Activated CD8-positive, alpha-beta T cell treated with anti-CD3 and anti-CD28 coated beads for 36 hours (primary cell): ENCODE results near the gene HBG1. TPM values are rescaled to one million over a fixed set of nuclear protein-coding genes. Genes with fewer than 3 reads are reported as not detected.

Experiments
- ATAC-seq: fragments of 200-7000 bp; cut with Tn5 transposase; one replicate; pipeline ENCODE4 v1.10.0; 2021; ENCODE audit warnings: mild to moderate bottlenecking, moderate library complexity
- CTCF ChIA-PET: fragments of 350-600 bp; sonication (Branson Sonifier 250); formaldehyde crosslinking; loops from one replicate; lab custom pipeline; 2021; ENCODE audit warnings: antibody characterized with exemption; lab: Charles Lee
- POLR2A ChIA-PET: fragments of 350-600 bp; sonication (Branson Sonifier 250); formaldehyde crosslinking; loops from one replicate; lab custom pipeline; 2021; ENCODE audit warnings: antibody characterized with exemption; lab: Charles Lee
- DNase-seq: peaks from one replicate; pipeline ENCODE4 v3.0.0-alpha.2; 2020
- H3K27ac Mint-ChIP-seq: one replicate; pipeline ENCODE4 v1.8.0; 2021; ENCODE audit warnings: mild to moderate bottlenecking, mixed read lengths
- H3K27me3 Mint-ChIP-seq: one replicate; pipeline ENCODE4 v1.8.0; 2021; ENCODE audit warnings: mixed read lengths
- H3K36me3 Mint-ChIP-seq: one replicate; pipeline ENCODE4 v1.8.0; 2021; ENCODE audit warnings: low read depth, mixed read lengths
- H3K4me1 Mint-ChIP-seq: one replicate; pipeline ENCODE4 v1.8.0; 2021; ENCODE audit warnings: low read depth, mixed read lengths
- H3K4me3 Mint-ChIP-seq: one replicate; pipeline ENCODE4 v1.8.0; 2021; ENCODE audit warnings: mild to moderate bottlenecking, moderate library complexity, mixed read lengths
- H3K9me3 Mint-ChIP-seq: one replicate; pipeline ENCODE4 v1.8.0; 2021; ENCODE audit warnings: mixed read lengths
- intact Hi-C: fragments of 100-400 bp; cut with micrococcal nuclease; formaldehyde crosslinking; loops from one replicate; pipeline ENCODE4 v1.10.0; 2022
- total RNA-seq, 2 experiments: library from RNA; stranded (reverse); gene quantifications; one replicate each; pipeline ENCODE4 v1.2.3, GENCODE V29; 2021
- TF ChIP-seq, protein P1 (sequence below): fragments of 200-600 bp; IDR thresholded peaks from one replicate; pipeline ENCODE4 v1.8.0; 2022; ENCODE audit warnings: antibody characterized with exemption, mild to moderate bottlenecking

Gene HBG1
- total RNA-seq, 2 experiments from 2014 or later = not detected

DNA sequence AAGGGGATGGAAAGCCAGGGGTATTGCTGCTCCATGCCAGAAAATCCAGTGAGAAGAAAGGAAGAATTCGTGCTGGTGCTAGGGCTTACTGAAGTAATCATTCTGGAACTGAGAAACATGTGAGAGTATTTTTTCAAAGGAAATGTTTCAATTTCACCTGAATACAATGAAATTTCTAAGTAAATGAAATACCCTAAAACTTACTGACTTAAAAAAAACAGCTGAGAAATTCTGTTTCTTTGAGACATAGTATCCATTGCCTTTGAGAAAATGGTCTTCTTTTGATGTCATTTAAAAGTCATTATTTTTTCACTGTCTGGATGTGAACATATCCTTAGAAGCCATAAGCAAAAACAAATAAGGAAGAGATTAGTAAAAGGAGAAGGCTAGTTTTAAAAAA lies 49.1 kb downstream of the HBG1 start, which contains the start of gene OR51V1:
Gene OR51V1, minus strand, starts transcription at position 101 of the 400 bp plus-strand sequence. Its CDS starts 0 bp downstream, at position 101.
- Mint-ChIP-seq H3K4me3 (no peak within 1 kb of the TSS), H3K27ac (no peak within 1 kb of the TSS), H3K27me3 (peaks cover 1% of the 10 kb centered on the region), H3K4me1 (no peaks in the 10 kb centered on the region), H3K36me3 (no peaks in the 10 kb centered on the region), H3K9me3 (no peaks in the 10 kb centered on the region)
- DNase-seq = no peak
- intact Hi-C loops = no loop called here
- ChIA-PET POLR2A (no interaction called here), CTCF (no interaction called here)
- TF ChIP-seq, protein P1, sequence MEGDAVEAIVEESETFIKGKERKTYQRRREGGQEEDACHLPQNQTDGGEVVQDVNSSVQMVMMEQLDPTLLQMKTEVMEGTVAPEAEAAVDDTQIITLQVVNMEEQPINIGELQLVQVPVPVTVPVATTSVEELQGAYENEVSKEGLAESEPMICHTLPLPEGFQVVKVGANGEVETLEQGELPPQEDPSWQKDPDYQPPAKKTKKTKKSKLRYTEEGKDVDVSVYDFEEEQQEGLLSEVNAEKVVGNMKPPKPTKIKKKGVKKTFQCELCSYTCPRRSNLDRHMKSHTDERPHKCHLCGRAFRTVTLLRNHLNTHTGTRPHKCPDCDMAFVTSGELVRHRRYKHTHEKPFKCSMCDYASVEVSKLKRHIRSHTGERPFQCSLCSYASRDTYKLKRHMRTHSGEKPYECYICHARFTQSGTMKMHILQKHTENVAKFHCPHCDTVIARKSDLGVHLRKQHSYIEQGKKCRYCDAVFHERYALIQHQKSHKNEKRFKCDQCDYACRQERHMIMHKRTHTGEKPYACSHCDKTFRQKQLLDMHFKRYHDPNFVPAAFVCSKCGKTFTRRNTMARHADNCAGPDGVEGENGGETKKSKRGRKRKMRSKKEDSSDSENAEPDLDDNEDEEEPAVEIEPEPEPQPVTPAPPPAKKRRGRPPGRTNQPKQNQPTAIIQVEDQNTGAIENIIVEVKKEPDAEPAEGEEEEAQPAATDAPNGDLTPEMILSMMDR = no peak
- ATAC-seq = no peak

DNA sequence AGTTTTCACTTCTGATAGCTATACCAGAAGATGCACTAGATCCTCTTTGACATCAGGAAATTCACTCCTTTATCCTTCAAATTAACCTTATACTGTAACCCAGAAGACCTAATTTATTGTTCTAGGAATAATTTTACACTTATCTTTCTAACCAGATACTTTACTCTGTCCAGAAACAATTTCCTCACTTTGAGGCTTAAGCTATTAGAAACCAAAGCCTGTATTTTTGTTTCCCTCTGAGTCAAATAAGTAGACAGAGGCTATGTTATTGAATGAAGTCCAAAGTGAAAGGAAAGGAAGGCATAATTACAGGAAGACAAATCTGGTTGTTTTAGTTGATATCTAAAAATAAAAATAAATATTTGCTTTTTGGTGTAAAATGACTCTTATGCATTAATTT lies 51.4 kb downstream of the HBG1 start:
- H3K4me1 Mint-ChIP-seq = no peaks in the 10 kb centered on the region
- TF ChIP-seq, protein P1 = no peak
- no peaks in the 10 kb centered on the region for H3K36me3 Mint-ChIP-seq
- no peak overlapping the region for H3K4me3 Mint-ChIP-seq
- H3K9me3 Mint-ChIP-seq = peaks cover 3% of the 10 kb centered on the region
- ChIA-PET POLR2A (no interaction called here), CTCF (no interaction called here)
- H3K27ac Mint-ChIP-seq = no peak overlapping the region
- DNase-seq = no peak
- H3K27me3 Mint-ChIP-seq = no peaks in the 10 kb centered on the region
- intact Hi-C loops = no loop called here
- ATAC-seq = no peak

Other genes with a start within 250 kb of the HBG1 start
- gene OR52J3, start 203.3 kb downstream of the HBG1 start, total RNA-seq = not detected
- gene OR52E2, start 190.2 kb downstream of the HBG1 start, total RNA-seq = not detected
- gene OR52E1, start 180.3 kb downstream of the HBG1 start, total RNA-seq = not detected
- not detected for gene OR52A5, start 111.5 kb downstream of the HBG1 start, total RNA-seq
- not detected for gene OR52A1, start 95.1 kb downstream of the HBG1 start, total RNA-seq
- gene OR51V1, start 49.2 kb downstream of the HBG1 start, total RNA-seq = not detected
- not detected for gene HBB, start 22.8 kb downstream of the HBG1 start, total RNA-seq
- not detected for gene HBD, start 15.4 kb downstream of the HBG1 start, total RNA-seq
- not detected for gene HBG2, start 4.9 kb upstream of the HBG1 start, total RNA-seq
- not detected for gene HBE1, start 20.1 kb upstream of the HBG1 start, total RNA-seq
- not detected for gene OR51B4, start 52.1 kb upstream of the HBG1 start, total RNA-seq
- gene OR51B2, start 74.4 kb upstream of the HBG1 start, total RNA-seq = not detected
- gene OR51B5, start 93.7 kb upstream of the HBG1 start, total RNA-seq = not detected
- gene OR51B6, start 101.7 kb upstream of the HBG1 start, total RNA-seq = not detected
- not detected for gene OR51M1, start 134.0 kb upstream of the HBG1 start, total RNA-seq
- gene OR51Q1, start 172.3 kb upstream of the HBG1 start, total RNA-seq = not detected
- not detected for gene OR51I1, start 191.7 kb upstream of the HBG1 start, total RNA-seq
- not detected for gene OR51I2, start 199.5 kb upstream of the HBG1 start, total RNA-seq
- not detected for gene OR52D1, start 238.8 kb upstream of the HBG1 start, total RNA-seq